Measurements from ENCODE around the gene CHAMP1. TPM values are rescaled to one million over a fixed set of nuclear protein-coding genes. Genes with fewer than 3 reads are reported as not detected.
A peak's percentile ranks its signal among the peaks of the same experiment; 100 is the strongest.

Gene CHAMP1
- total and polyA plus RNA-seq, 2 of the 4 experiments (the other 2 are of a cell fraction), result 13.3 to 32.7 TPM

DNA sequence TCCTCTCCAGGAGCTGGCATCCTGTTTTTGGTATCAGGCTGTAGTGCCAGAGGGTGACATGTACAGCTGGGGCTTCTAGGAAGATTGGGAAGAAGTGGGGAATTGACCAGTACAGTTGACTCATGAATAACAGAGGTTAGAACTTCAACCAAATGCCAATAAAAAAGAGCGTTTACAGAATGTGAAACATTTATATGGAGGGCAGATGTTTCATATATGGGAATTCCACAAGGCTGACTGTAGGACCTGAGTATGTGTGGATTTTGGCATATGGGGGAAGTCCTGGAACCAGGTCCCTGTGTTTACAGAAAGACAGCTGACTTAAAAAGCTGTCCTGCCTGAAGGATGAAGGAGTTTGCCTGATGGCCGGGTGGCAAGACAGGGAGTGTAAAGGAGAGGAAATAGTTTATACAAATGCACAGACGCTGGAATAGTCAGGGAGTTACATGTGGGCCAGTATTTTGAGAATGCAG lies 5.2 kb downstream of the CHAMP1 start:
- Histone ChIP-seq H3K9me3 (ENCODE audit: control insufficient read depth, insufficient read depth, low read length) (no peaks in the 10 kb centered on the region), H3K9ac (ENCODE audit: low read depth, low read length) (no peak overlapping the region), H3K36me3 (ENCODE audit: control insufficient read depth, insufficient read depth, low read length) (peaks cover 18% of the 10 kb centered on the region), H3K14ac (replicated peaks; ENCODE audit: low read depth, low read length) (peak overlapping the region; percentile 11; the same call in 1 of the 2 replicates), H3K56ac (ENCODE audit: extremely low read depth, insufficient read depth, low read length) (peak overlapping the region; percentile 45; the same call in 1 of the 2 replicates), H2AFZ (replicated peaks; ENCODE audit: low read length, poor library complexity) (no peak overlapping the region), H4K8ac (ENCODE audit: low read depth in 2 of 2, low read length in 2 of 2) (peak overlapping the region in 1 of 2 experiments; percentile 52; a peak in 2 of 4 replicates), H3K4me3 (ENCODE audit: insufficient read depth, low read depth, low read length) (no peak overlapping the region), H2BK120ac (ENCODE audit: low read depth, low read length) (peak overlapping the region; percentile 53; the same call in 1 of the 2 replicates), H2BK15ac (ENCODE audit: low read depth, low read length) (peak overlapping the region; percentile 18; the same call in 2 of the 3 replicates), H3K23ac (ENCODE audit: low read depth, low read length) (peak overlapping the region; percentile 39; the same call in 1 of the 2 replicates), H3K4me1 (ENCODE audit: control insufficient read depth, insufficient read depth, low read length) (peaks cover 13% of the 10 kb centered on the region), H3K9me1 (ENCODE audit: insufficient read depth, low read length) (peaks cover 9% of the 10 kb centered on the region), H4K5ac (ENCODE audit: low read depth, low read length) (peak overlapping the region; percentile 12; the same call in 1 of the 2 replicates), H3K27me3 (ENCODE audit: control insufficient read depth, insufficient read depth, low read length) (no peaks in the 10 kb centered on the region), H2BK5ac (ENCODE audit: low read depth, low read length, poor library complexity, severe bottlenecking) (peak overlapping the region; percentile 78), H3K4ac (ENCODE audit: low read depth, low read length) (peak overlapping the region; percentile 69), H3K79me1 (ENCODE audit: low read depth in 1 of 2, low read length in 2 of 2) (peaks cover 21 to 53% of the 10 kb centered on the region in 2 experiments), H4K20me1 (ENCODE audit: insufficient read depth, low read length) (peaks cover 45% of the 10 kb centered on the region), H3K18ac (ENCODE audit: low read depth, low read length) (peak overlapping the region; percentile 48; the same call in 1 of the 2 replicates), H4K91ac (ENCODE audit: insufficient read depth, low read depth, low read length) (peak overlapping the region; percentile 22), H3K4me2 (ENCODE audit: low read depth, low read length) (peak overlapping the region; percentile 81), H2BK20ac (ENCODE audit: low read depth, low read length) (peak overlapping the region; percentile 12; the same call in 1 of the 2 replicates), H2AK9ac (replicated peaks; ENCODE audit: low read depth, low read length, poor library complexity) (no peak overlapping the region), H2AK5ac (ENCODE audit: low read depth, low read length) (peak overlapping the region; percentile 66), H3K27ac (ENCODE audit: insufficient read depth, low read length) (peak overlapping the region; percentile 83; the same call in 1 of the 2 replicates)
- dilution Hi-C loops (cut with HindIII; ENCODE audit: low sequenced_read_pairs, unreplicated experiment) (no loop called here), in situ Hi-C loops (cut with MboI; ENCODE audit: low sequenced_read_pairs) (no loop called here), intact Hi-C loops (cut with micrococcal nuclease) (loop anchor here (1.0 kb wide), 1 partner anchor 20 kb away; no protein-coding TSS in a partner anchor)
- CTCF ChIA-PET, result no interaction called here
- no TSS peak for BruUV-seq (replicated peaks)
- ATAC-seq (ENCODE audit: low read depth) (peak; percentile 74), DNase-seq (peak; percentile 93)
- WGBS, 2 experiments (ENCODE audit: extremely low coverage in 2 of 2, insufficient read length in 1 of 2), result 0% methylated on average over 1 of the region's 3 CpGs; no CpG with 5 or more reads in 1 of the 2 experiments
- TF ChIP-seq, protein P1, sequence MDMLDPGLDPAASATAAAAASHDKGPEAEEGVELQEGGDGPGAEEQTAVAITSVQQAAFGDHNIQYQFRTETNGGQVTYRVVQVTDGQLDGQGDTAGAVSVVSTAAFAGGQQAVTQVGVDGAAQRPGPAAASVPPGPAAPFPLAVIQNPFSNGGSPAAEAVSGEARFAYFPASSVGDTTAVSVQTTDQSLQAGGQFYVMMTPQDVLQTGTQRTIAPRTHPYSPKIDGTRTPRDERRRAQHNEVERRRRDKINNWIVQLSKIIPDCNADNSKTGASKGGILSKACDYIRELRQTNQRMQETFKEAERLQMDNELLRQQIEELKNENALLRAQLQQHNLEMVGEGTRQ (IDR thresholded peaks at IDR 0.05; ENCODE audit: low read depth, low read length), result no peak
- TF ChIP-seq BHLHE40 (IDR thresholded peaks at IDR 0.05; ENCODE audit: low read depth, low read length), result peak; percentile 47
- POLR2A ChIA-PET (ENCODE audit: unreplicated experiment), result interaction anchor here (1.0 kb wide), 1 partner anchor 39 kb away, joined by 3 read pairs; no protein-coding TSS in a partner anchor

All from IMR-90 (cell line).